Measurements from ENCODE around the gene GLIS1. TPM values are rescaled to one million over a fixed set of nuclear protein-coding genes. Genes with fewer than 3 reads are reported as not detected.

The GLIS1 gene
- total RNA-seq, 4 donors from 2014 or later, result not detected

GRCh38 chr1:53659436-53659835, 79.5 kb downstream of the GLIS1 start:
- H3K27me3 ChIP-seq, result no peaks in the 10 kb centered on the region
- in situ Hi-C loops (cut with MboI; ENCODE audit: low sequenced_read_pairs in 4 of 4) (no loop called here), intact Hi-C loops (cut with DNase I; ENCODE audit: low total_unique reads) (no loop called here)
- no peak overlapping the region for H3K4me3 ChIP-seq
- no peaks in the 10 kb centered on the region for H3K36me3 ChIP-seq
- ATAC-seq, result no peak
- H3K9me3 ChIP-seq, result no peaks in the 10 kb centered on the region
- H3K4me1 ChIP-seq, result no peaks in the 10 kb centered on the region
- no peak for TF ChIP-seq POLR2A (IDR thresholded peaks at IDR 0.05)
- no peak for TF ChIP-seq CTCF (IDR thresholded peaks at IDR 0.05 in 4 of 5, conservative IDR thresholded peaks at IDR 0.05 in 1 of 5)
- DNase-seq, result no peak
- H3K27ac ChIP-seq, result no peak overlapping the region

- Histone ChIP-seq H3K27me3 (no peaks in the 10 kb centered on the region), H3K27ac (no peak overlapping the region), H3K9me3 (no peaks in the 10 kb centered on the region), H3K4me3 (no peak overlapping the region), H3K4me1 (no peaks in the 10 kb centered on the region), H3K36me3 (no peaks in the 10 kb centered on the region)
- ATAC-seq (no peak), DNase-seq (no peak)
- intact Hi-C loops (cut with DNase I; ENCODE audit: low total_unique reads), result no loop called here
- no peak for TF ChIP-seq POLR2A (IDR thresholded peaks at IDR 0.05)
- TF ChIP-seq CTCF (IDR thresholded peaks at IDR 0.05 in 4 of 5, conservative IDR thresholded peaks at IDR 0.05 in 1 of 5), result no peak
- in situ Hi-C loops (cut with MboI; ENCODE audit: low sequenced_read_pairs in 4 of 4), result no loop called here
These were observed 80.3 kb downstream of the GLIS1 start for GRCh38 chr1:53658489-53659230.

- ATAC-seq (no peak), DNase-seq (no peak)
- H3K36me3 ChIP-seq, result no peaks in the 10 kb centered on the region
These were observed 81.0 kb downstream of the GLIS1 start for GRCh38 chr1:53657891-53658396.

GRCh38 chr1:53657531-53657805, 81.5 kb downstream of the GLIS1 start:
- DNase-seq (no peak), ATAC-seq (no peak)
- no peak overlapping the region for H3K4me3 ChIP-seq
- H3K27me3 ChIP-seq, result no peaks in the 10 kb centered on the region
- intact Hi-C loops (cut with DNase I; ENCODE audit: low total_unique reads), result no loop called here
- TF ChIP-seq POLR2A (IDR thresholded peaks at IDR 0.05) (no peak), CTCF (IDR thresholded peaks at IDR 0.05 in 4 of 5, conservative IDR thresholded peaks at IDR 0.05 in 1 of 5) (no peak)
- no peak overlapping the region for H3K27ac ChIP-seq
- H3K4me1 ChIP-seq, result no peaks in the 10 kb centered on the region
- H3K36me3 ChIP-seq, result no peaks in the 10 kb centered on the region
- H3K9me3 ChIP-seq, result no peaks in the 10 kb centered on the region
- in situ Hi-C loops (cut with MboI; ENCODE audit: low sequenced_read_pairs in 4 of 4), result no loop called here

More at GRCh38 chr1:53657891-53658396, 81.0 kb downstream of the GLIS1 start:
- Histone ChIP-seq H3K4me3 (no peak overlapping the region), H3K27ac (no peak overlapping the region), H3K27me3 (no peaks in the 10 kb centered on the region), H3K4me1 (no peaks in the 10 kb centered on the region), H3K9me3 (no peaks in the 10 kb centered on the region)
- TF ChIP-seq CTCF (IDR thresholded peaks at IDR 0.05 in 4 of 5, conservative IDR thresholded peaks at IDR 0.05 in 1 of 5) (no peak), POLR2A (IDR thresholded peaks at IDR 0.05) (no peak)
- in situ Hi-C loops (cut with MboI; ENCODE audit: low sequenced_read_pairs in 4 of 4), result no loop called here
- intact Hi-C loops (cut with DNase I; ENCODE audit: low total_unique reads), result no loop called here
